ENCODE measurements around the gene CCDC13. TPM values are rescaled to one million over a fixed set of nuclear protein-coding genes. Genes with fewer than 3 reads are reported as not detected.
"Not testable (repeated sequence)": the region's sequence is repeated elsewhere in the genome, so short reads cannot be mapped to it uniquely, and the experiment has no call there.

The CCDC13 gene
- total and polyA plus RNA-seq, 7 donors: 0.60 to 3.9 (median 1.1) TPM; not detected in 1

DNA sequence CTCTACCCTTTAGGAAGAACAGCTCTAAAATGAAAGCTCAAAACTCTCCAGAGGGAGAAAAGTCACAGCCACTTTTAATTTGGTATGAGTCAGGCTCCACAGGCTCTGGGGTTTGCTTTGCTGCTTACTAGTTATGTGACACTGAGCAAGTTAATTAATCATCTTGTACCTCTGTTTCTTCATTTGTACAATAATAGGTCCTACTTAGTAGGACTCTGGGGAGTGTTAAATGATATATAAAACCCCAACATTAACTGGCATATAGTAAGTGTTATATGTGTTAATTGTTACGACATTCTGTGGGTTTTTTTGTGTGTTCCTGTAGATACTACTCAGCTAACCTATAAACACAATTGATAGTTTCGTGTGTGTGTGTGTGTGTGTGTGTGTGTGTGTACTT is 42.8 kb upstream of the CCDC13 start:
- Histone ChIP-seq H3K27me3 (no peaks in the 10 kb centered on the region), H3K9me3 (no peaks in the 10 kb centered on the region), H3K27ac (peak overlapping the region in 1 of 4 donors; percentile 42), H3K36me3 (no peaks in the 10 kb centered on the region), H3K4me3 (no peak overlapping the region), H3K4me1 (peaks cover 0 to 11% (median 0%) of the 10 kb centered on the region in 4 donors)
- 69 to 72% methylated on average over 2 of the region's 2 CpGs for WGBS, 2 donors
- intact Hi-C loops (cut with DNase I): no loop called here
- no peak for TF ChIP-seq POLR2A (IDR thresholded peaks at IDR 0.05)
- TF ChIP-seq, protein P1, sequence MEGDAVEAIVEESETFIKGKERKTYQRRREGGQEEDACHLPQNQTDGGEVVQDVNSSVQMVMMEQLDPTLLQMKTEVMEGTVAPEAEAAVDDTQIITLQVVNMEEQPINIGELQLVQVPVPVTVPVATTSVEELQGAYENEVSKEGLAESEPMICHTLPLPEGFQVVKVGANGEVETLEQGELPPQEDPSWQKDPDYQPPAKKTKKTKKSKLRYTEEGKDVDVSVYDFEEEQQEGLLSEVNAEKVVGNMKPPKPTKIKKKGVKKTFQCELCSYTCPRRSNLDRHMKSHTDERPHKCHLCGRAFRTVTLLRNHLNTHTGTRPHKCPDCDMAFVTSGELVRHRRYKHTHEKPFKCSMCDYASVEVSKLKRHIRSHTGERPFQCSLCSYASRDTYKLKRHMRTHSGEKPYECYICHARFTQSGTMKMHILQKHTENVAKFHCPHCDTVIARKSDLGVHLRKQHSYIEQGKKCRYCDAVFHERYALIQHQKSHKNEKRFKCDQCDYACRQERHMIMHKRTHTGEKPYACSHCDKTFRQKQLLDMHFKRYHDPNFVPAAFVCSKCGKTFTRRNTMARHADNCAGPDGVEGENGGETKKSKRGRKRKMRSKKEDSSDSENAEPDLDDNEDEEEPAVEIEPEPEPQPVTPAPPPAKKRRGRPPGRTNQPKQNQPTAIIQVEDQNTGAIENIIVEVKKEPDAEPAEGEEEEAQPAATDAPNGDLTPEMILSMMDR (IDR thresholded peaks at IDR 0.05): no peak
- no peak for TF ChIP-seq POLR2AphosphoS5 (IDR thresholded peaks at IDR 0.05)
- no peak for TF ChIP-seq EP300 (IDR thresholded peaks at IDR 0.05)
- no peak for DNase-seq

DNA sequence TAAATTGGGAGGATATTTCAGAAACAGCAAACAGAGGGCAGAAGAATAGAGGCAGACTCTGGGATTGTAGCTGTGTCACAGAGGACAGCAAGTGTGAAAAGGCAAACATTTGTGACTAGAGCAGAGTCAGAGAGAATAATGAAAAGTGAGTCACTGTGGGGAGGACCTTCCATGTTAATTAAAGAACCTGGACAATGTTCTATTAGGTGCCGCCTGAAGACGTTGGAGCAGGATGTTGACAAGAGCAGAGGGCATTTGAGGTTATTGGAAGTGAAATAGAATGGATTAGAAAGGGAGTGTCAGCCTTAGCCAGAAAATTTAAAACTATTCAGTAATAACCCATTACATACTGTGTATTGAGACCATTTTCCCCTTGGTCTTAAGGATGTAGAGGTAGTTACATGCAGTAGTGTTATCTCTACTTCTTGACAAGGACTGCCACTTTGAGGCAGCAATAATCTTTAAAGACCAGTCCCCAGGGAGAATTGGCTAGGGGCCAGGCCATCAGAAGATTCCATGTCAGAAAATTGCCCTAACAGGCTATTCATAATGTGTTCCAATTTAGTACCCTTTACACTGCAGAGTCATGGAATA is 42.0 kb upstream of the CCDC13 start:
- Histone ChIP-seq H3K9me3 (no peaks in the 10 kb centered on the region), H3K36me3 (no peaks in the 10 kb centered on the region), H3K4me3 (no peak overlapping the region), H3K4me1 (peaks cover 0 to 11% (median 0%) of the 10 kb centered on the region in 4 donors), H3K27ac (peak overlapping the region in 1 of 4 donors; percentile 42), H3K27me3 (no peaks in the 10 kb centered on the region)
- no peak for DNase-seq
- intact Hi-C loops (cut with DNase I): no loop called here
- TF ChIP-seq, protein P1 (IDR thresholded peaks at IDR 0.05): no peak
- TF ChIP-seq POLR2A (IDR thresholded peaks at IDR 0.05): peak in 1 of 2 donors; percentile 11
- 7 to 52% methylated on average over 2 of the region's 2 CpGs for WGBS, 2 donors

DNA sequence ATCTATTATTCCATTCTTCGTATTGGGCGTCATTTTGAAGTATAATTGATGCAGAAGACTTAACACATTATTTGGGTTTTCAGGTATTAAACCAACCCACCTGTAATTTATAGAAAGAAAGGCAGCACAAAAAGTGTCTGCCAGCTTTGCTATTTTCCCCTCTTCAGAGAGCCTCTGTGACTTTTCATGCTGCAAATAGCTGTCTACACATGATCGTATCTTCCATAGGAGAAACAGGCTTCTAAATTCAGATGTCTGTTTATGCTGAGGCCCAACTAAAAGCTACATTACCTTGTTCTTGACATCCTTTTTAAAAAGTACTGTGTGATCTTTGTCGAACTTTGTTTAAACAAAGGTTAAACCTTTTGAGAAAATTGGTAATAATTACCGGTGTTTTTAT is 41.2 kb upstream of the CCDC13 start:
- 77 to 89% methylated on average over 5 of the region's 5 CpGs for WGBS, 2 donors
- H3K9me3 ChIP-seq: no peaks in the 10 kb centered on the region

DNA sequence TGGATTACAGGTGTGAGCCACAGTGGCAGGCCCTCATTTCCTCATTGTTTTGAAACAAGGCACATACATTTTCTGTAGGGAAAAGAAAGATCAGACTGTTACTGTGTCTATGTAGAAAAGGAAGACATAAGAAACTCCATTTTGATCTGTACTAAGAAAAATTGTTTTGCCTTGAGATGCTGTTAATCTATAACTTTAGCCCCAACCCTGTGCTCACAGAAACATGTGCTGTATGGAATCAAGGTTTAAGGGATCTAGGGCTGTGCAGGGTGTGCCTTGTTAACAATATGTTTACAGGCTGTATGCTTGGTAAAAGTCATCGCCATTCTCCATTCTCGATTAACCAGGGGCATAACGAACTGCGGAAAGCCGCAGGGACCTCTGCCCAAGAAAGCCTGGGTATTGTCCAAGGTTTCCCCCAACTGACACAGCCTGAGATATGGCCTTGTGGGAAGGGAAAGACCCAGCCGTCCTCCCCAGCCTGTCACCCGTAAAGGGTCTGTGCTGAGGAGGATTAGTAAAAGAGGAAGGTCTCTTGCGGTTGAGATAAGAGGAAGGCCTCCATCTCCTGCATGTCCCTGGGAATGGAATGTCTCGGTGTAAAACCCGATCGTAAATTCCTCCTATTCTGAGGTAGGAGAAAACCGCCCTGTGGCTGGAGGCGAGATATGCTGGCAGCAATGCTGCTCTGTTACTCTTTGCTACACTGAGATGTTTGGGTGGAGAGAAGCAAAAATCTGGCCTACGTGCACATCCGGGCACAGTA is 38.2 kb upstream of the CCDC13 start:
- H3K9me3 ChIP-seq; H3K27ac ChIP-seq; H3K36me3 ChIP-seq; DNase-seq; H3K27me3 ChIP-seq; intact Hi-C loops (cut with DNase I); H3K4me3 ChIP-seq: not testable (repeated sequence)
- peaks cover 0 to 11% (median 0%) of the 10 kb centered on the region in 4 donors for H3K4me1 ChIP-seq
- 9 to 26% methylated on average over 15 of the region's 15 CpGs for WGBS, 2 donors

More for the DNA sequence above, 41.2 kb upstream of the CCDC13 start:
- TF ChIP-seq POLR2A (IDR thresholded peaks at IDR 0.05): no peak
- TF ChIP-seq EP300 (IDR thresholded peaks at IDR 0.05): no peak
- TF ChIP-seq, protein P1 (IDR thresholded peaks at IDR 0.05): no peak
- TF ChIP-seq POLR2AphosphoS5 (IDR thresholded peaks at IDR 0.05): no peak
- no peak for DNase-seq
- no peaks in the 10 kb centered on the region for H3K36me3 ChIP-seq
- no peaks in the 10 kb centered on the region for H3K27me3 ChIP-seq
- H3K4me3 ChIP-seq: no peak overlapping the region
- intact Hi-C loops (cut with DNase I): no loop called here
- peak overlapping the region in 1 of 4 donors; percentile 42 for H3K27ac ChIP-seq
- peaks cover 0 to 11% (median 0%) of the 10 kb centered on the region in 4 donors for H3K4me1 ChIP-seq

DNA sequence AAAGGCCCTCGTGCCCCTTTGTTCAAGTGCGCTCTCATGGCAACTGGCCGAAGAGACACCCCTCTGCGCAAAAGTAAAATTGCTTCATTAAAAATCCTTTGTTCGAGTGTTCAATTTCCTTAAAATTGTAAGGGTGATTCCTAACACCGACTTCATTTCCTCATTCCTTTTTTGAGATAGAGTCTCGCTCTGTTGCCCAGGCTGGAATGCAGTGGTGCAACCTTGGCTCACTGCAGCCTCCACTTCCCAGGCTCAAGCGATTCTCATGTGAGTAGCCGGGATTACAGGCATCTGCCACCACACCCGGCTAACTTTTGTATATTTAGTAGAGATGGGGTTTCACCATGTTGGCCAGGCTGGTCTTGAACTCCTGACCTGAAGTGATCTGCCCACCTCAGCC is 37.7 kb upstream of the CCDC13 start:
- H3K27ac ChIP-seq; DNase-seq; H3K4me3 ChIP-seq; intact Hi-C loops (cut with DNase I); H3K9me3 ChIP-seq; H3K27me3 ChIP-seq; H3K4me1 ChIP-seq; H3K36me3 ChIP-seq: not testable (repeated sequence)
- 72 to 85% methylated on average over 10 of the region's 10 CpGs for WGBS, 2 donors
